ENCODE data around the gene EIF4H.
"Not testable (repeated sequence)": the region's sequence is repeated elsewhere in the genome, so short reads cannot be mapped to it uniquely, and the experiment has no call there.

The EIF4H gene

GRCh38 chr7:74202841-74203556 is 28.8 kb downstream of the EIF4H start:
- peak; percentile 77 for DNase-seq

DNA sequence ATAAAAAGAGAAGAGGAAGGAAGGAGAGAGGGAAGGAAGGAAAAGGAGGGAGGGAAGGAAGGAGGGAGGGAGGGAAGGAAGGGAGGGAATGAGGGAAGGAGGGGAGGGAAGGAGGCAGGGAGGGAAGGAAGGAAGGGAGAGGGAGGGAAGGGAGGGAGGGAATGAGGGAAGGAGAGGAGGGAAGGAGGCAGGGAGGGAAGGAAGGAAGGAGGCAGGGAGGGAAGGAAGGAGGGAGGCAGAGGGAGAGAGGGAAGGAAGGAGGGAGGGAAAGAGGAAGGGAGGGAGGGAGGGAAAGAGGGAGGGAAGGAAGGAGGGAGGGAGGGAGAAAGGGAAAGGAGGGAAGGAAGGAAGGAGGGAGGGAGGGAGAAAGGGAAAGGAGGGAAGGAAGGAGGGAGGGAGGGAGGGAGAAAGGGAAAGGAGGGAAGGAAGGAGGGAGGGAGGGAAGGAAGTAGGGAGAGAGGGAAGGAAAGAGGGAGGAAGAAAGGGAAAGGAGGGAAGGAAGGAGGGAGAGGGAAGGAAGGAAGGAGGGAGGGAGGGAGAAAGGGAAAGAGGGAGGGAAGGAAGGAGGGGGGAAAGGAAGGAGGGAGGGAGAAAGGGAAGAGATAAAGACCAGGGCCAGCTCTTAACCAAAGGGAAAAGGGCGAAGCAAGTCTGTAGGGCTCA is 29.9 kb downstream of the EIF4H start:
- DNase-seq = no peak

DNA sequence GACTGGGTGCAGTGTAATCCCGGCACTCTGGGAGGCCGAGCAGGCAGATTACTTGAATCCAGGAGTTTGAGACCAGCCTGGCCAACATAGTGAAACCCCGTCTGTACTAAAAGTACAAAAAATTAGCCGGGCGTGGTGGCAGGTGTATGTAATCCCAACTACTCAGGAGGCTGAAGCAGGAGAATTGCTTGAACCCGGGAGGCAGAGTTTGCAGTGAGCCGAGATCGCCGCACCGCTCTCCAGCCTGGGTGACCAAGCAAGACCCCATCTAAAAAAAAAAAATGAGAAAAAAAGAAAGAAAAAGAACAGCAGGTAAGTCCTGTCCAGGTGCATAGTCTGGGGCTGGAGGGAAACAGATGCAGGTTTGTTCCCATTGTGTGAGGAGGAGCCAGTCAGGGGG is 31.9 kb downstream of the EIF4H start:
- not testable (repeated sequence) for DNase-seq

DNA sequence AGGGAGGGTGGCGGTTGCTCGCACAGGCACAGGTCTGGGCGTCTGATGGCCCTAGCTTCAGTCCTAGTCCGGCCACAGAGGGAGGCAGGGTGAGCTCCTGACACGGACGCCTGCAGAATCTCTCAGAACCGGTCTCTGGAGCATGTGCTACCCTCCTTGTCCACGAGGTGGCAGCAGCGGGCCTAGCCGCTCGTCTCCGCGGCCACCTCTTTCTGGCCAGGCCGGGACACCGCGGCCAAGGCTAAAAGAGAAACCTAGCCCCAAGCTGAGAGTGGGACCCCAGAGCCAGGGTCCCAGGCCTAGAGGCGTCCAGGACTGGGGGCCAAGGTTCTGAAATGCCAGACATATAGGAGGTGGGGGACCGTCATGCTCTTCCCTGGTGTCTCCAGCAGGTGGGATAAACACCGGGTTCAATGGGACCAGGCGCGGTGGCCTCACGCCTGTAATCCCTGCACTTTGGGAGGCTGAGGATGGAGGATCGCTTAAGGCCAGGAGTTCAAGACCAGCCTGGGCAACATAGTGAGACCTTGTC is 32.5 kb downstream of the EIF4H start:
- DNase-seq = peak; percentile 78

- DNase-seq = no peak
Measured at GRCh38 chr7:74207586-74207985, 33.4 kb downstream of the EIF4H start.

DNA sequence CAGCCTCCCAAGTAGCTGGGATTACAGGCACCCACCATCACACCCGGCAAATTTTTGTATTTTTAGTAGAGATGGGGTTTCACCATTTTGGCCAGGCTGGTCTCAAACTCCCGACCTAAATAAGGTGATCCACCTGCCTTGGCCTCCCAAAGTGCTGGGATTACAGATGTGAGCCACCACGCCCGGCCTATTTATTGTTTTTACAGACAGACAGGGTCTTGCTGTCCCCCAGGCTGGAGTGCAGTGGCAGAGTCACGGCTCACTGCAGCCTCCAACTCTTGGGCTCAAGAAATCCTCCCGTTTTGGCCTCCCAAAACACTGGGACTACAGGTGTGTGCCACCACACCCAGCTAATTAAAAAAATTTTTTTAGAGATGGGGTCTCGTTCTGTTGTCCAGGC is 34.1 kb downstream of the EIF4H start:
- DNase-seq = not testable (repeated sequence)

- peak; percentile 79 for DNase-seq
Measured at GRCh38 chr7:74212661-74213060, 38.5 kb downstream of the EIF4H start.

DNA sequence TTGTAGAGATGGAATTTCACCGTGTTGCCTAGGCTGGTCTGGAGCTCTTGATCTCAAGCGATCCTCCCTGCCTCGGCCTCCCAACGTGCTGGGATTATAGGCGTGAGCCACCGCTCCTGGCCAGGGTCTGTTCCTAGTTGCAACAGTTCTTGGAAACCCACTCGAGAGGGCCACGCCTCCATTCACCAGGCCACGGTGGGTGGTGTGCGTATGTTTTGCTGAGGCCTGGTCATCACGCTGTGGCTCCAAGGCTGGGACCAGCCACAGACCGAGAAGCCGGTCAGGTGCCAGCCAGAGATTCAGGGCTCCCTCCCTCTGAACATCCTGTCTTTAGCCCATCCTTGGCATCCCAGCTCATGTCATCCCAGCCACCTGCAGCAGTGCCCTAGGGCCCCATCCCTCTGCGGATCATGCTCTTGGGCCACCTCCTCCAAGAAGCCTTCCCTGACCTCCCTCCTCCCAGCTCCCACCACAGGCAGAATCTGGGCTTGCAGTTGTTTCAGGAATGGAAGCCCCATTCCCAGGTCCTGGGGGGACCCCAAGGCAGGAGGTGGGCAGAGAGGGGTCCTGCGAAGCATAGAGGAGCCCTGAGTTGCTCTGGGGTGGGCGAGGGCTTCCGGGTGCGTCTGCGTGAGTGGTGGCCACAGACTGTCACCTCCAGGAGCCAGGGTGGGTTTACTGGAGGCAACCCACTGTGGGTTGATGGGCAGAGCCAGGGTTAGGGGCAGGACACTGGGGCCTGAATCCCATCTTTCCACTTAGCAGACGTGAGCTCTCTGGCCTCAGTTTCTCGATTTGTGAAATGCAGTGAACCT is 40.9 kb downstream of the EIF4H start:
- DNase-seq = no peak

DNA sequence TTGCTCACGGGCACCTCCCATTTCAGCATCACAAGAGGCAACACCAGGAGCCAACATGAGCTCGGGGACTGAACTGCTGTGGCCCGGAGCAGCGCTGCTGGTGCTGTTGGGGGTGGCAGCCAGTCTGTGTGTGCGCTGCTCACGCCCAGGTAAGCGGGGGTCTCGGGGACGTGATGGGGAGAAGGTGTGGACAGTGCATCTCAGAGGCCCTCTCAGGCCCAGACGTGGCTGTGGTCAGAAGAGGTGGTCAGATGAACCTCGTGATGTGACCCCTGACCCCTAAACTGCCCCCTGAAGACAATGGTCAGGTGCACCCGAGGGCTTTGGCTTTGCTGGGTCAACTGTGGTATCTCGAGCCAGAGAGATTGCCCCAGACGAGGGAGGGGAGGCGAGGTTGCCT is 41.8 kb downstream of the EIF4H start:
- no peak for DNase-seq

DNA sequence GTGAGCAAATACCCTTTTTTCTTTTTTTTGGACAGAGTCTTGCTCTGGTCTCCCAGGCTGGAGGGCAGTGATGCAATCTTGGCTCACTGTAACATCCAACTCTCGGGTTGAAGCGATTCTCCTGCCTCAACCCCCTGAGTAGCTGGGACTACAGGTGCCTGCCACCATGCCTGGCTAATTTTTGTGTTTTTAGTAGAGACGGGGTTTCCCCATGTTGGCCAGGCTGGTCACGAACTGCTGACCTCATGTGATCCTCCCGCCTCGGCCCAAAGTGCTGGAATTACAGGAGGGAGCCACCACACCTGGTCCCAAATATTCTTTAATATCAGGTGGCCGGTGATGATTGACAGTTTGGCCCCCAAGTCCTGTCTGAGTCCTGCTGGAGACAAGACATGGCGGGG is 42.2 kb downstream of the EIF4H start:
- no peak for DNase-seq

DNA sequence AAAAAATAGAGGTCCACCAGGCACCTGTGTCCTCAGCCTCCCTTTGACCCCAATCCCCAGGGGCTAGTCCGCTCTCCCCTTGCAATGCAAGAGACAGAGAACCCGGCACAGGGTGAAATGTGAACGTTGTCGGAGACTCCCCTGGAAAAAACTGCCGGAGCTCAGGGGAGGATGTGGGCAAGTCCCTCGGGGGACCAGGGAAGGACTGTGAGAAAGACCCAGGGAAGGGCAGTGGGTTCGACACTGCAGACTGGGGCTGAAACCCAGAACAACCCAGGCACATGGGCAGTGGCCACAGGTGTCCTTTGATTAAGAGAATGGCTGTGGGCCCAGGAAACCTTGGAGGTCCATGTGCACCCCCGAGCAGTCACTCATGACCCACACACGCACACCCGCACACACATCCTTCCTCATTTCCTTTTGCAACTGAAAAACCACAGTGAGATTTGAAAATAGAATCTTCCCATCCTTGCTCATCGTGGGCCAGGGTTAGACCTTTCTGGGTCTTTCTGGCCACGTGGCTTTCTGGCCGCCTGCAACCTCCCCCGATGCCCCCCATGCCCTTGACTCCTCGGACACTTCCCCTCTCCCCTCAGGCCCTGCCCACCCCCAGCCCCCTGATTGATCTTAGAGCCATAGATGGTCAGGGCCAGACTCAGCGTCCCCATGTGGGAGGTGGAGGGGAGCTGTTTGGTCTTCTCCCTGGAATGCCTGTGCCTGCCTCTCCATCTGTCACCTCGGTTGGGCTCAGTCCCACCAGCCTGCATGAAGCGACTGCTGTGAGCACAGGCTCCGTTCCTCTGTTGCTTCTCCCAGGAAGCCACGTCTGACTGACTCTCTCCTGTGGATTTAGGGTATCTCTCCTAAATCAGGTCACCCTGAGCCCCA is 43.5 kb downstream of the EIF4H start:
- peak; percentile 78 for DNase-seq

GRCh38 chr7:74218343-74218698 is 44.2 kb downstream of the EIF4H start:
- DNase-seq = no peak

- no peak for DNase-seq
Measured at GRCh38 chr7:74219416-74219815, 45.3 kb downstream of the EIF4H start.

GRCh38 chr7:74220229-74220628 is 46.1 kb downstream of the EIF4H start:
- DNase-seq = no peak

DNA sequence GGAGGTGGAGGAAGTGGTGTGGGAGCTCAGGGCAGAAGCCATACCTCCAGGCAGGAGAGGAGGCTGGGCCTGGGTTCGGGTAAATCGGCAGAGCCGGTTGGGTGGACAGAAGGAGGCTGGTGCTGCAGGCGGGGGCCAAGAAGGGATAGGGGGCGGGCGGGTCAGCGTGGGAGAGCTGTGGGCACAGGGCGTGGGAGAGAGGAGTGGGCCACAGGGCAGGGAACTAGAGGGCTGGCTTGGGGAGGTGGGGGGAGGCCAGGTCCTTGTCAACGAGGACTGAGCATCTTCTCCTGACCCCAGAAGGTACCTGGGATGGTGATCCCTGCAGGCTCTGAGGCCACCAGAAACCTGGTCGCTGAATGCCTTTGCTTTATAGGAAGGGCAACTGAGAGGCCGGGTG is 47.6 kb downstream of the EIF4H start:
- no peak for DNase-seq

- DNase-seq = no peak
Measured at GRCh38 chr7:74222851-74223710, 48.9 kb downstream of the EIF4H start.

GRCh38 chr7:74223711-74224510 is 49.8 kb downstream of the EIF4H start:
- no peak for DNase-seq

- DNase-seq = no peak
Measured at GRCh38 chr7:74224511-74224832, 50.3 kb downstream of the EIF4H start.

DNA sequence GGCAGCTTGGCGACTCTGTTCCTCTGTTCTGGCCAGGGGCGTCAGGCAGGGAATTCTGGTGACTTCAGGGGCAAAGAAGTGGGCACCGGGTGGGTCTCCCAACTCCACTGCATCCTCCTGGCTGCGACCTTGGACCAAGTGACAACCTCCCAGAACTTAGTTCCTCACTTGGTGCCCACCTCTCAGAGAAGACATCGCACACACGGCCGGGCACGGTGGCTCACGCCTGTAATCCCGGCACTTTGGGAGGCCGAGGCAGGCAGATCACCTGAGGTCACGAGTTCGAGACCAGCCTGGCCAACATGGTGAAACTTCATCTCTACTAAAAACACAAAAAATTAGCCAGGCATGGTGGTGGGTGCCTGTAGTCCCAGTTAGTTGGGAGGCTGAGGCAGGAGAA is 50.8 kb downstream of the EIF4H start:
- not testable (repeated sequence) for DNase-seq

- DNase-seq = no peak
Measured at GRCh38 chr7:74225400-74225799, 51.2 kb downstream of the EIF4H start.

- peak; percentile 83 for DNase-seq
Measured at GRCh38 chr7:74226633-74227032, 52.5 kb downstream of the EIF4H start.

All from inflammatory macrophage treated with lipopolysaccharide for 4 hours (primary cell).